Activated naive CD8-positive, alpha-beta T cell treated with anti-CD3 and anti-CD28 coated beads, Interleukin-2, amount 50 U/mL, for 16 hours (primary cell): ENCODE measurements around the gene KIF22.
"Not testable (repeated sequence)": the region's sequence is repeated elsewhere in the genome, so short reads cannot be mapped to it uniquely, and the experiment has no call there.

Experiments
- DNase-seq: peaks from one replicate; pipeline ENCODE4 v3.0.0-alpha.2; 2020; ENCODE audit warnings: low read depth, low spot score

Gene KIF22

GRCh38 chr16:29766571-29766970 is 24.0 kb upstream of the KIF22 start:
- DNase-seq = no peak

GRCh38 chr16:29767062-29767461 is 23.5 kb upstream of the KIF22 start:
- no peak for DNase-seq

DNA sequence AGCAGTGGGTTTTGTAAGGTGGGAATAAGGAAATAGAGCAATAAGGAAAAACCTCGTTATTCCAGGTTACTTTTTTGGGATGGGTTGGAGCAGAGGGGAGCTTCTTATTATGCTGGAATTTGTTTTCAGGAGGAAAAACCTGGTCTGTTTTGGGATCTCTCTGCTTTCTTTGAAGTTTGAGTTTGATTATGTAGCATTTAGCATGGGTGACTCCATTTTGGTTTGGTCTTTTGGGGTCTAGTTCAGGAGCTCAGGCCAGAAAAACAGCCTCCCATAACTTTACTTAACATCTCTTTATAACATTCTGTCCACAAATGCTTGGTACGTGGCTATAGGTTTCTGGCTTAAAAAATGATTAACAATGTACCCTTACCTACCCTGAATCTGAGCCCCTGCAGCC is 21.0 kb upstream of the KIF22 start:
- no peak for DNase-seq

DNA sequence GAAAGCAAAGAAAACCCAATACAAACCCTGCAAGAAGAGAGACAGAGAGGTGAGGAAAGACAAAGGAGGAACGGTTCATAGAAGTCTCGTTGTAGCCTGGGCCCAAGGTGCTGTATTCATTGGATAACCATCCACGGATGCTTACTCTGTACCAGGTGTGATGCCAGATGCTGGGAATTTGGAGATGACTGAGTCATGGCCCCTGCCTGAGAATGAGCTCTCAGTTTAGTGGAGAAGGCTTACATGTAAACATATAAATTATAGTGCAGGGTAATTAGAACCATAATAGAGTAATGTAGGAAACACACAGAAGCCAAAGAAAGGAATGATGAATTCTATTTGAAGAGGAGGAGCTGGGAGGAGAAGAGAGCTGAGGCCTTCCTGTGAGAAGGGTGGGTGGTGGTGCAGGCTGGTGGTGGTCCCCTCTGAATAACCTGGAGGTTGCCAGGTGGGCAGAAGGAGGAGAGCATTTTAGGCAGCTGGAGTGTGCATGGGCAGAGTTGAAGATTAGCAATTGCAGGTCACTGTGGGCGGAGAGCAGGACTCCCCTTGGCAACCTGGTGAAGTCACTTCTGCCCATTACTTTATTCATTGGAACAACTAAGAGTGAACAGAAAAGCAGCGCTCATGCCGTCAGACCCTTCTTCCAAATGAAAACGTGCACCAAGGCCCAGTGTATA is 20.2 kb upstream of the KIF22 start:
- DNase-seq = no peak

DNA sequence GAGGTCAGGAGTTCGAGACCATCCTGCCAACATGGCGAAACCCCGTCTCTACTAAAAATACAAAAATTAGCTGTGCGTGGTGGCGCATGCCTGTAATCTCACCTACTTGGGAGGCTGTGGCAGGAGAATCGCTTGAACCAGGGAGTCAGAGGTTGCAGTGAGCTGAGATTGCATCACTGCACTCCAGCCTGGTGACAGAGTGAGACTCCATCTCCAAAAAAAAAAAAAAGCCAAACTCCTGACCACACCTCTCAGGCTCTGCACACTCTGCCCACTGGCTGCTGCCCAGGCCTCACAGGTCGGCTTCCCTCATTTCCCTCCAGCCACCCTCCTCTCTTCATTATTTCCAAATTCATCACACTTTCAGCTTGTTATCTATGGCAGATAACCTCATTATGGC is 18.2 kb upstream of the KIF22 start:
- not testable (repeated sequence) for DNase-seq

DNA sequence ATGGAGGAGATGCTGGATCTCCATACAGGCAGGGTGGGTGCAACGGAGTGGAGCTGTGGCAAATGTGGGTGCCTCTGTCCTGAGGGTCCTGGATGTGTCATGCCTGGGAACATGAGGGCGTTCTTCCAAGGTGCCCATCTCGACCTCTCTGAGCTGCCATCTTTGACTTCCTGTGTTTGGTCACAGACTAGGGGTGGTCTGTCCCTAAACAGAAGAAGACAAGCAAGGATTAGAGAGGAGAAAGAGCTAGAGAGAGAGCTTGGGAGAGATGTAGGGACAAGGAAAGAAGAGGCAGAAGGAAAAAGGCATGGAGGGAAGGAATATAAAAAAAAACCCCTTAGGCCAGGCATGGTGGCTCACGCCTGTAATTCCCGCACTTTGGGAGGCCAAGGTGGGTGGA is 15.8 kb upstream of the KIF22 start:
- no peak for DNase-seq

GRCh38 chr16:29775742-29776408 is 14.7 kb upstream of the KIF22 start:
- DNase-seq = no peak

- DNase-seq = no peak
Measured at GRCh38 chr16:29777576-29778350, 12.8 kb upstream of the KIF22 start, which contains the start of gene ZG16. Gene ZG16, plus strand, starts transcription at chr16:29778256. Its CDS starts 1,011 bp downstream, at chr16:29779267.

GRCh38 chr16:29779474-29779873 is 11.1 kb upstream of the KIF22 start:
- DNase-seq = no peak

DNA sequence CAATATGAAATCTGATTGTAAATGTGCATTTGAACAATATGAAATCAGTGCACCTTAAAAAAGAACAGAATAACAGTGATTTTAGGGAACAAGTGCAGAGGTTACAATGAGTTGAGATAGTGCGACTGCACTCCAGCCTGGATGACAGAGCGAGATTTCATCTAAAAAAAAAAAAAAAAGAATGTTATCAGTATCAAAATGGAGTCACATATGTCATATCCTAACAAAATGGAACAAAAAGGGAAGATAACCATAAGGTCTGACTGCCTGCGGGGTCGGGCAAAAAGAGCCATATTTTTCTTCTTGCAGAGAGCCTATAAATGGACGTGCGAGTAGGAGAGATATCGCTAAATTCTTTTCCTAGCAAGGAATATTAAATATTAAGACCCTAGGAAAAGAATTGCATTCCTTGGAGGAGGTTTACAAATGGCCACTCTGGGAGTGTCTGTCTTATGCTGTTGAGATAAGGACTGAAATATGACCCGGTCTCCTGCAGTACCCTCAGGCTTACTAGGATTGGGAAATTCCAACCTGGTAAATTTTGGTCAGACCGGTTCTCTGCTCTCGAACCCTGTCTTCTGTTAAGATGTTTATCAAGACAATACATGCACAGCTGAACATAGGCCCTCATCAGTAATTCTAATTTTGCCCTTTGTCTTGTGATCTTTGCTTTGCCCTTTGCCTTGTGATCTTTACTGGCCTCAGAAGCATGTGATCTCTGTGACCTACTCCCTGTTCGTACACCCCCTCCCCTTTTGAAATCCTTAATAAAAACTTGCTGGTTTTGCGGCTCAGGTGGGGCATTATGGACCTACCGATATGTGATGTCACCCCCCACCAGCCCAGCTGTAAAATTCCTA is 7.2 kb upstream of the KIF22 start:
- not testable (repeated sequence) for DNase-seq

- DNase-seq = no peak
Measured at GRCh38 chr16:29784157-29784556, 6.4 kb upstream of the KIF22 start.

GRCh38 chr16:29784901-29785500 is 5.5 kb upstream of the KIF22 start:
- DNase-seq = peak; percentile 43

DNA sequence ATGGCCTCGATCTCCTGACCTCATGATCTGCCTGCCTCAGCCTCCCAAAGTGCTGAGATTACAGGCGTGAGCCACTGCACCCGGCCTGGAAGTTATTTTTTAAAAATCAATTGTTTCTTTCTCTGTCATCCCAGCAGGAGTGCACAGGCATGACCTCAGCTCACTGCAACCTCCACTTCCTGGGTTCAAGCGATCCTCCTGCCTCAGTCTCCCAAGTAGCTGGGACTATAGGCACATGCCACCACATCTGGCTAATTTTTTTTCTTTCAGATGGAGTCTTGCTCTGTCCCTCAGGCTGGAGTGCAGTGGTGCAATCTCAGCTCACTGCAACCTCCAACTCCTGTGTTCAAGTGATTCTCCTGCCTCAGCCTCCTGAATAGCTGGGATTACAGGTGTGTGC is 3.4 kb upstream of the KIF22 start:
- DNase-seq = not testable (repeated sequence)

- DNase-seq = no peak
Measured at GRCh38 chr16:29789775-29790182, 772 bp upstream of the KIF22 start.

DNA sequence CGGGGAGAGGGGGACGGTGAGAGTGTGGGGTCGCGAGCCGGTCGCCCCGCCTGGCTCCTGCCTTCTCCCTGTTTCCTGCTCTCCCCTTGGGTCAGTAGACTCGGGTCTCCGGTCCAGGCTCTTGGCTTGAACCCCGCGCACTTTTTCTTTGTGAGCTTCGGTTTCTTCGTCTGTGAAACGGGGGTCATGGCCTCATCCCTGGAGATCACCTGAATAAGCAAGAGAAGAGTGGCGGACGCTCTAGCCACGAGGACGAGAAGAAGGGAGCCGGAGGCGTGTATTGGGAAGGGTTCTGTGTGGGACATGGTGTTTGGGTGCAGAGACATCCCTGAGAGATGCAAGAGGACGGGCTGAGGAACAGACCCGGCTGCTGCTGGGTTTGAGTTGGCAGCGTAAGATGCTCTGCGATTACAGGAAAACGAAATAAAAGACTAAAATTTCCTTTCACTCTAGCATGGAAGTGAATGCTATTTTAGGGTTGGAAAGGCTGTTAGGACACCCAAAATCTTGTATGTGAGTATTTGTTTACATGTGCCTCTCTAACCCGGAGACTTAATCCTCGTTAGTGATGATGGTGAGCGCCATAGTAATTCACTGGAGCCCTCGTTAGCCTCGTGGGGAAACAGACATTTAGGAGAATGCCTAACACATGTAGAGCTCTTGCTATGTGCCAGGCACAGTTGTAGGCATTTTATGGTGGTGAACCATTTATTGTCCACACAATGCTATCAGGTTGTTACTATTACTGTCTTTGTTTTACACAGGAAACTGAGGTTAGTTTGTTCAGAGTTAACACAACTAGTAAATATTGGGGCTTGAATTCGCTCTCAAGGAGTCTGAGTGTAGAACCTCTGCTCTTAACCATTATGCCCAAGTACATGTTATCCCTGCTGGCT is 646 bp downstream of the KIF22 start:
- no peak for DNase-seq

- DNase-seq = no peak
Measured at GRCh38 chr16:29791845-29792807, 1.6 kb downstream of the KIF22 start.

DNA sequence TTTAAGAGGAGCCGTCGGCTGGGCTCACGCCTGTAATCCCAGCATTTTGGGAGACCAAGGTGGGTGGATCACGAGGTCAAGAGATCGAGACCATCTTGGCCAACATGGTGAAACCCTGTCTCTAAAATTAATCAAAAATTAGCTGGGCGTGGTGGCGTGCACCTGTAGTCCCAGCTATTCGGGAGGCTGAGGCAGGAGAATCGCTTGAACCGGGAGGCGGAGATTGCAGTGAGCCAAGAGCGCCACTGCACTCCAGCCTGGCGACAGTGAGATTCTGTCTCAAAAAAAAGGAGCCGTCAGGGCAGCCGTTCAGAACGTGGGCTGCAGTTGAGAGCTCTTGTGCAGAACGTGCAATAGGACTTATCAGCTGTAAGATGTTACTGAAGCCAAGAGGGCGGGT is 2.6 kb downstream of the KIF22 start:
- DNase-seq = not testable (repeated sequence)

DNA sequence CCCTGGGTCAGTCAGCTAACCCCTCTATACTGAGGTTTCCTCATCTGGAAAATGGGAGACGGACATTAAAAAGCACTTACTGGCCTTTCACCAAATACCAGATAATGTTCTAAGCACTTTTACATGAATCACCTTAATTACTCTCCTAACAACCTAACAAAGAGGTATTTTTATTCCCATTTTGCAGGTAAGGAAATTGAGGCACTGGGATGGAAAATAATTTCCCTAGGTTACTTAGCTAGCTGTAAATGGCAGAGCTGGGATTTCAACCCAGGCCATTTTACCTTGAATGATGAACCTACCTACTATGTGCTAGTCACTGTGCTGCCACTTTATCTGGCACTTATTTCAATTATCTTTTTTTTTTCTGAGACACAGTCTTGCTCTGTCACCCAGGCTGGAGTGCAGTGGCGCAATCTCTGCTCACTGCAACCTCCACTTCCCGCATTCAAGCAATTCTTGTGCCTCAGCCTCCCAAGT is 3.7 kb downstream of the KIF22 start:
- no peak for DNase-seq

- no peak for DNase-seq
Measured at GRCh38 chr16:29802416-29802935, 11.9 kb downstream of the KIF22 start.
